Stimulated activated CD8-positive, alpha-beta memory T cell treated with anti-CD3 and anti-CD28 coated beads, Interleukin-4, amount 100 ng/mL, for 48 hours (primary cell): Measurements from ENCODE around the gene RAB28.

Experiments
- DNase-seq: peaks from one replicate; pipeline ENCODE4 v3.0.0-alpha.2; 2020

RAB28 gene

GRCh38 chr4:13368217-13368616 lies 115.9 kb downstream of the RAB28 start:
- DNase-seq, result no peak

- DNase-seq, result no peak
Observed at GRCh38 chr4:13367691-13368090, 116.4 kb downstream of the RAB28 start.

GRCh38 chr4:13367244-13367643 lies 116.9 kb downstream of the RAB28 start:
- no peak for DNase-seq

GRCh38 chr4:13365195-13365594 lies 118.9 kb downstream of the RAB28 start:
- DNase-seq, result no peak

GRCh38 chr4:13364653-13365052 lies 119.5 kb downstream of the RAB28 start:
- no peak for DNase-seq

- no peak for DNase-seq
Observed at GRCh38 chr4:13364172-13364571, 120.0 kb downstream of the RAB28 start.

- no peak for DNase-seq
Observed at GRCh38 chr4:13359809-13360208, 124.3 kb downstream of the RAB28 start.

GRCh38 chr4:13355111-13355880 lies 128.8 kb downstream of the RAB28 start:
- DNase-seq, result no peak

- DNase-seq, result no peak
Observed at GRCh38 chr4:13349096-13349495, 135.0 kb downstream of the RAB28 start.

GRCh38 chr4:13348216-13348615 lies 135.9 kb downstream of the RAB28 start:
- DNase-seq, result no peak

- DNase-seq, result no peak
Observed at GRCh38 chr4:13347517-13348125, 136.5 kb downstream of the RAB28 start.

GRCh38 chr4:13344216-13344615 lies 139.9 kb downstream of the RAB28 start:
- no peak for DNase-seq

GRCh38 chr4:13340672-13341071 lies 143.5 kb downstream of the RAB28 start:
- no peak for DNase-seq

GRCh38 chr4:13331827-13332226 lies 152.3 kb downstream of the RAB28 start:
- no peak for DNase-seq

- DNase-seq, result no peak
Observed at GRCh38 chr4:13329963-13330362, 154.2 kb downstream of the RAB28 start.

GRCh38 chr4:13329340-13329850 lies 154.7 kb downstream of the RAB28 start:
- DNase-seq, result no peak

- no peak for DNase-seq
Observed at GRCh38 chr4:13328591-13328990, 155.5 kb downstream of the RAB28 start.

GRCh38 chr4:13327991-13328390 lies 156.1 kb downstream of the RAB28 start:
- no peak for DNase-seq

- DNase-seq, result no peak
Observed at GRCh38 chr4:13325744-13326143, 158.4 kb downstream of the RAB28 start.

- DNase-seq, result no peak
Observed at GRCh38 chr4:13323921-13324320, 160.2 kb downstream of the RAB28 start.

- no peak for DNase-seq
Observed at GRCh38 chr4:13322681-13323101, 161.4 kb downstream of the RAB28 start.
